HepG2 (cell line): ENCODE measurements around the gene SLC16A3. TPM values are rescaled to one million over a fixed set of nuclear protein-coding genes. Genes with fewer than 3 reads are reported as not detected.

Experiments
- ARNT2 ChIP-seq: sonication (generic); formaldehyde crosslinking; IDR thresholded peaks from 2 replicates; pipeline ENCODE4 v1.8.0; 2022; ENCODE audit warnings: mild to moderate bottlenecking, low read depth, missing genetic modification reagents, moderate library complexity
- CCDC6 ChIP-seq: sonication (generic); formaldehyde crosslinking; IDR thresholded peaks from 2 replicates; pipeline ENCODE4 v1.8.1; 2022; ENCODE audit warnings: mild to moderate bottlenecking, missing genetic modification reagents, moderate library complexity
- CHD2 ChIP-seq: IDR thresholded peaks from 2 replicates; pipeline ENCODE4 v1.6.1; 2011; ENCODE audit warnings: low read depth, low read length, improper control_type of control experiment
- ELK4 ChIP-seq: sonication (generic); formaldehyde crosslinking; IDR thresholded peaks from 2 replicates; pipeline ENCODE4 v1.9.0; 2021; ENCODE audit warnings: missing genetic modification reagents, borderline replicate concordance
- FOXC1 ChIP-seq: sonication (generic); formaldehyde crosslinking; IDR thresholded peaks from 2 replicates; pipeline ENCODE4 v1.8.0; 2022; ENCODE audit warnings: mild to moderate bottlenecking, missing genetic modification reagents, borderline replicate concordance
- HINFP ChIP-seq: sonication (generic); formaldehyde crosslinking; IDR thresholded peaks from 2 replicates; pipeline ENCODE4 v1.4.0; 2020; ENCODE audit warnings: low read depth, mild to moderate bottlenecking, missing genetic modification reagents
- HMGXB3 ChIP-seq: sonication (generic); formaldehyde crosslinking; IDR thresholded peaks from 2 replicates; pipeline ENCODE4 v1.4.0; 2020; ENCODE audit warnings: missing genetic modification reagents, borderline replicate concordance
- KDM1A ChIP-seq: IDR thresholded peaks from 2 replicates; pipeline ENCODE4 v1.6.1; 2016; ENCODE audit warnings: missing compliant biosample characterization
- NR2C2 ChIP-seq: sonication (generic); formaldehyde crosslinking; IDR thresholded peaks from 2 replicates; pipeline ENCODE4 v1.4.0; 2020; ENCODE audit warnings: missing genetic modification reagents, mild to moderate bottlenecking, moderate library complexity, borderline replicate concordance
- POLR2AphosphoS2 ChIP-seq: IDR thresholded peaks from 2 replicates; pipeline ENCODE4 v1.6.1; 2011; ENCODE audit warnings: low read depth, low read length, improper control_type of control experiment
- REST ChIP-seq, 2 experiments: IDR thresholded peaks; 2 replicates each; pipeline ENCODE4 v1.6.1; 2011 to 2012; ENCODE audit warnings: low read length in 2 of 2, borderline replicate concordance in 1 of 2, low read depth in 1 of 2, mild to moderate bottlenecking in 1 of 2, moderate library complexity in 1 of 2
- TEF ChIP-seq: sonication (generic); formaldehyde crosslinking; IDR thresholded peaks from 2 replicates; pipeline ENCODE4 v1.5.0; 2020; ENCODE audit warnings: missing genetic modification reagents
- ZFP41 ChIP-seq: sonication (generic); formaldehyde crosslinking; IDR thresholded peaks from 2 replicates; pipeline ENCODE4 v1.4.0; 2020; ENCODE audit warnings: mild to moderate bottlenecking, missing genetic modification reagents, borderline replicate concordance
- ZNF225 ChIP-seq: sonication (generic); formaldehyde crosslinking; IDR thresholded peaks from 2 replicates; pipeline ENCODE4 v1.4.0; 2020; ENCODE audit warnings: mild to moderate bottlenecking, missing genetic modification reagents
- ZNF674 ChIP-seq: sonication (generic); formaldehyde crosslinking; IDR thresholded peaks from 2 replicates; pipeline ENCODE4 v1.5.0; 2020; ENCODE audit warnings: low read depth, mild to moderate bottlenecking, missing genetic modification reagents
- ZNF678 ChIP-seq: sonication (generic); formaldehyde crosslinking; IDR thresholded peaks from 2 replicates; pipeline ENCODE4 v1.4.0; 2020; ENCODE audit warnings: mild to moderate bottlenecking, missing genetic modification reagents
- polyA plus RNA-seq, 8 experiments: library from polyadenylated mRNA; depleted of rRNA in 3 of 8; stranded (reverse) in 7 of 8; unstranded in 1 of 8; fragments of >200 nt; fragmentation: Illumina TruSeq in 4 of 8; extraction: Trizol in 4 of 8; gene quantifications; 2 replicates each; pipeline versions ENCODE4 v1.2.1 to v1.2.3, GENCODE V29; 2011 to 2016; ENCODE audit warnings: low read depth in 4 of 8, missing spikeins in 1 of 8, mixed read lengths in 1 of 8; ENCODE audit not compliant: insufficient read depth in 1 of 8
- total RNA-seq, 5 experiments: library from RNA; depleted of rRNA; stranded (reverse); fragments of >200 nt; fragmentation: Illumina TruSeq; extraction: Trizol; gene quantifications; 2 replicates each; pipeline ENCODE4 v1.2.3, GENCODE V29; 2016; ENCODE audit warnings: low read depth in 1 of 5

The SLC16A3 gene
- total and polyA plus RNA-seq, 2 of the 13 experiments (the other 11 are each of a cell fraction or from before 2014, with no cell fraction given), result 242 to 349 TPM

- TF ChIP-seq REST (IDR thresholded peaks at IDR 0.05; ENCODE audit: borderline replicate concordance in 1 of 2, low read depth in 1 of 2, low read length in 2 of 2) (peak in 1 of 2 experiments; percentile 9; a peak in 1 of 4 replicates), TEF (CRISPR knock-in tag) (no peak; the same call in 1 of the 2 replicates), ZFP41 (CRISPR knock-in tag) (no peak), CCDC6 (CRISPR knock-in tag) (peak; percentile 87), FOXC1 (CRISPR knock-in tag) (no peak), ZNF225 (peak; percentile 73; the same call in 1 of the 2 replicates), KDM1A (CRISPR knock-in tag) (0 out of 2 replicates have a peak, but pooled peaks have one; percentile 33), NR2C2 (peak; percentile 89), HMGXB3 (peak; percentile 77), CHD2 (peak; percentile 49; the same call in 1 of the 2 replicates), ELK4 (CRISPR knock-in tag) (no peak), ZNF678 (CRISPR knock-in tag) (no peak), HINFP (CRISPR knock-in tag) (no peak), ARNT2 (peak; percentile 65; the same call in 1 of the 2 replicates), POLR2AphosphoS2 (peak; percentile 72; the same call in 1 of the 2 replicates), ZNF674 (no peak)
Observed at GRCh38 chr17:82267575-82268379, 38.9 kb downstream of the SLC16A3 start (continued).
